ENCODE results near the gene SDK1. TPM values are rescaled to one million over a fixed set of nuclear protein-coding genes. Genes with fewer than 3 reads are reported as not detected.

SDK1 gene
- polyA plus RNA-seq, 2 of the 4 experiments (the other 2 are of a cell fraction), result 0.12 to 0.28 TPM

- H3K4me2 ChIP-seq, result no peak overlapping the region
- no peaks in the 10 kb centered on the region for H3K9me3 ChIP-seq
- ATAC-seq, result peak; percentile 60 to 73; a peak in 5 of 6 replicates
- no peaks in the 10 kb centered on the region for H3K4me1 ChIP-seq
- TF ChIP-seq CTCF (IDR thresholded peaks at IDR 0.05) (no peak), ZNF302 (CRISPR knock-in tag; IDR thresholded peaks at IDR 0.05) (no peak), REST (IDR thresholded peaks at IDR 0.05) (no peak), TFCP2L1 (CRISPR knock-in tag; IDR thresholded peaks at IDR 0.05) (no peak), NPAS2 (CRISPR knock-in tag; IDR thresholded peaks at IDR 0.05; ENCODE audit: borderline replicate concordance) (no peak), RNF2 (IDR thresholded peaks at IDR 0.05; ENCODE audit: borderline replicate concordance, low read depth) (no peak), HEYL (CRISPR knock-in tag; IDR thresholded peaks at IDR 0.05) (no peak), ELK1 (IDR thresholded peaks at IDR 0.05; ENCODE audit: low read depth, low read length) (no peak), FOXS1 (CRISPR knock-in tag; IDR thresholded peaks at IDR 0.05) (no peak), TP53 (CRISPR knock-in tag; IDR thresholded peaks at IDR 0.05) (no peak), NR3C1 (IDR thresholded peaks at IDR 0.05) (no peak), SMC3 (IDR thresholded peaks at IDR 0.05) (no peak), HDAC2 (IDR thresholded peaks at IDR 0.05) (no peak), HOXB5 (CRISPR knock-in tag; IDR thresholded peaks at IDR 0.05) (no peak), KDM1A (IDR thresholded peaks at IDR 0.05; ENCODE audit: low read depth) (no peak), FOSL2 (IDR thresholded peaks at IDR 0.05) (no peak), FOSL2 (CRISPR knock-in tag; IDR thresholded peaks at IDR 0.05) (no peak), JUN (IDR thresholded peaks at IDR 0.05) (no peak), KDM5A (IDR thresholded peaks at IDR 0.05) (no peak)
- TF ChIP-seq, protein P1, sequence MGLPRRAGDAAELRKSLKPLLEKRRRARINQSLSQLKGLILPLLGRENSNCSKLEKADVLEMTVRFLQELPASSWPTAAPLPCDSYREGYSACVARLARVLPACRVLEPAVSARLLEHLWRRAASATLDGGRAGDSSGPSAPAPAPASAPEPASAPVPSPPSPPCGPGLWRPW (IDR thresholded peaks at IDR 0.05), result no peak
- TF ChIP-seq, protein P2, sequence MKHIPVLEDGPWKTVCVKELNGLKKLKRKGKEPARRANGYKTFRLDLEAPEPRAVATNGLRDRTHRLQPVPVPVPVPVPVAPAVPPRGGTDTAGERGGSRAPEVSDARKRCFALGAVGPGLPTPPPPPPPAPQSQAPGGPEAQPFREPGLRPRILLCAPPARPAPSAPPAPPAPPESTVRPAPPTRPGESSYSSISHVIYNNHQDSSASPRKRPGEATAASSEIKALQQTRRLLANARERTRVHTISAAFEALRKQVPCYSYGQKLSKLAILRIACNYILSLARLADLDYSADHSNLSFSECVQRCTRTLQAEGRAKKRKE (CRISPR knock-in tag; IDR thresholded peaks at IDR 0.05; ENCODE audit: low read depth), result no peak
- CTCF ChIA-PET, result interaction anchor here (0.6 kb wide), 1 partner anchor 59 kb away, joined by 4 read pairs; no protein-coding TSS in a partner anchor
- POLR2A ChIA-PET, result no interaction called here
- WGBS (ENCODE audit: missing lambda C conversion rate), result 19% methylated on average over 6 of the region's 7 CpGs
- H3K4me3 ChIP-seq, result no peak overlapping the region
- no peak for FAIRE-seq
- no peak overlapping the region for H3K27ac ChIP-seq
- DNase-seq (ENCODE audit: low read depth in 1 of 2, low spot score in 1 of 2), result peak; percentile 15 to 35
Measured at GRCh38 chr7:3995187-3995586, 694.1 kb downstream of the SDK1 start.

All from A549 (cell line).